ENCODE measurements around the gene ORM2.

Gene ORM2

GRCh38 chr9:114371343-114371944 is 41.8 kb downstream of the ORM2 start:
- DNase-seq (ENCODE audit: low read depth, low spot score), result no peak

- no peak for DNase-seq (ENCODE audit: low read depth, low spot score)
Observed at GRCh38 chr9:114371973-114372917, 42.6 kb downstream of the ORM2 start.

- no peak for DNase-seq (ENCODE audit: low read depth, low spot score)
Observed at GRCh38 chr9:114372921-114373448, 43.3 kb downstream of the ORM2 start.

GRCh38 chr9:114373960-114374730 is 44.5 kb downstream of the ORM2 start:
- no peak for DNase-seq (ENCODE audit: low read depth, low spot score)

GRCh38 chr9:114374936-114375335 is 45.3 kb downstream of the ORM2 start:
- no peak for DNase-seq (ENCODE audit: low read depth, low spot score)

GRCh38 chr9:114375386-114376175 is 45.9 kb downstream of the ORM2 start:
- DNase-seq (ENCODE audit: low read depth, low spot score), result no peak

- DNase-seq (ENCODE audit: low read depth, low spot score), result no peak
Observed at GRCh38 chr9:114376586-114377445, 47.1 kb downstream of the ORM2 start.

GRCh38 chr9:114378016-114378415 is 48.3 kb downstream of the ORM2 start:
- DNase-seq (ENCODE audit: low read depth, low spot score), result no peak

GRCh38 chr9:114378883-114379282 is 49.2 kb downstream of the ORM2 start:
- DNase-seq (ENCODE audit: low read depth, low spot score), result no peak

Measured in astrocyte of the hippocampus (primary cell).